HG02763 (cell line): Measurements from ENCODE around the gene TRAPPC10.

Experiments used
- ATAC-seq: cut with Tn5 transposase; IDR thresholded peaks from one replicate; pipeline ENCODE4 v1.9.1; 2021; ENCODE audit warnings: mild to moderate bottlenecking, moderate library complexity; ENCODE audit not compliant: unreplicated experiment

TRAPPC10 gene

DNA sequence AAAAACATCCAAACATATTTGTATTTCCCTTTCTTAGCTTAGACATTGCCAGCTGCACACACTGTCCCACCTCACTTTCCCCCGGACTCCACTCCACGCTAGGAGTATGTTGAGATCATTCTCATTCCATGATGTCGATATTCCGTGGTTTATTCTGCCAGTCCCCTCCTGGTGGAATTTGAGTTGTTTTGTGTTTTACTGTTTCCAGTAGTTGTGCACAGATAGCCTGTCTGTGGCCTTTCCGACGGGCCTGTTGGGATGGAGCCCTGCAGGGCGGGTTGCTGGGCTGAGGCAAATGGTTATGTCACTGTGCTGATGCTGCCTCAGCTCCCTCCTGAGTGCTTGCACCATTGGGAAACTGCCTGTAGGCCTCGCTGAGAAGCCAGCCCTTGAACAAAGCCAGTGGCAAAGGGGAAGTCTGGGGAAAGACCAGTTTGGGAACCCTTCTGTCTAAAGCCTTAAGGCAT is 12.8 kb downstream of the TRAPPC10 start:
- ATAC-seq = no peak

DNA sequence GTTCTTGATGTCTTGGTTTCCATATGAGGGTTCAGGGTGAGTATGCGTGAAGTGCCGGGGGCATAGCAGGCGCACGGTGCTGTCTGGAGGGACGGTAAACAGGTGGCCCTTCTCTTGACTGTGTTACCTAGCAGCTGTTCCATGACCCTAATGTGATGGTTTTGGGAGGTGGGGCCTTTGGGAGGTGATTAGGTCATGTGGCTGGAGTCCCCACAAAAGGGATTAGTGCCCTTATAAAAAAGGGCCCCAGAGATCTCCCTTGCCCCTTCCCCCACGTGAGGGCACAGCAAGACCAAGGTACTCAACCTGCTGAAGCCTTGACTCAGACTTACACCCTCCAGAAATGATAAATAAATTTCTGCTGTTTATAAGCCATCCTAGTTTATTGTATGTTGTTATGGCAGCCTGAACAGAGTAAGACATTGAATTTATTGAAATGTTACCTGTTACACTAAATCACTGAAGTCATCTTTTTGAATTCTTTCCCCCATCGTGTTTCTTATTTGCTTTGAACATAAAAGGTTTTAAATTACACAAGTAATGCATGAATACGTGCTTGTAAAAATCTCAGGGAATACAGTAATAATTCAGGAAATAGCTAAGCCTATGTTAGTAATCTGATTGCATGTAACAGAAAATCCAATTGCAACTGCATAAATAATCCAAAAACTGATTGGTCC is 15.6 kb downstream of the TRAPPC10 start:
- no peak for ATAC-seq

GRCh38 chr21:44028287-44028659 is 16.2 kb downstream of the TRAPPC10 start:
- ATAC-seq = no peak

- ATAC-seq = no peak
Measured at GRCh38 chr21:44029460-44030087, 17.5 kb downstream of the TRAPPC10 start.

DNA sequence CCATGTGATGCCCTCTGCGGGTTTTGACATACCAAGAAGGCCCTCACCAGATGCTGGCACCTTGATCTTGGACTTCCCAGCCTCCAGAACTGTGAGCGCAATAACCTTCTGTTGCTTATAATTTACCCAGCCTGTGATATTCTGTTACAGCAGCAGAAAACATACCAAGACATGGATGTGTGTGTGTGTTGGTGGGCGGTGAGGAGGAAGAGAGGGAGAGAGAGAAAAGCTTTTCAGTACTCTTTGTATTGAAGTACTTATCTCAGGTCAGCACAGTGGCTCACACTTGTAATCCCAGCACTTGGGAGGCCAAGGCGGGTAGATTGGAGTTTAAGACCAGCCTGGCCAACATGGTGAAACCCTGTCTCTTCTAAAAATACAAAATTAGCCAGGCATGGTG is 23.1 kb downstream of the TRAPPC10 start:
- ATAC-seq = no peak

DNA sequence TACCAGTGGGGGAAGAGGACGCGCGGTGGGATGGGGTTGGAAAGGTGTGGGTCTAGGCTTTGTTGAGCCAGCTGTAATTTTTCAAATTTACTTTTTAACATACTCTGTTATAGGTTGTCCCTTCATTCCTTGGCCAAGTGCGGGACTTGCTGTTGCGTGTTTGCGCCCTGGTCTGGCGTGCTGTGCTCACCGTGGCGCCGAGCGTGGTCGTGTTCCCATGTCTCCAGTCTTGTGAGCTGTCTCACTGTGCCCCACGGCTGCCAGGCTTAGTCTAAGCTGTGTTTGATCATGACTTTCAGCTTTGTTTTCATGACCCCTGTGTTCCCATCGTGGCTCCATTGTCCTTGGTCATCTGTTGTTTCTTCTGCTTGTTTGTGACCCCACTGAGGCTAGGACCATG is 26.0 kb downstream of the TRAPPC10 start:
- ATAC-seq = no peak

- no peak for ATAC-seq
Measured at GRCh38 chr21:44039828-44040227, 27.7 kb downstream of the TRAPPC10 start.

- no peak for ATAC-seq
Measured at GRCh38 chr21:44043613-44044012, 31.5 kb downstream of the TRAPPC10 start.

DNA sequence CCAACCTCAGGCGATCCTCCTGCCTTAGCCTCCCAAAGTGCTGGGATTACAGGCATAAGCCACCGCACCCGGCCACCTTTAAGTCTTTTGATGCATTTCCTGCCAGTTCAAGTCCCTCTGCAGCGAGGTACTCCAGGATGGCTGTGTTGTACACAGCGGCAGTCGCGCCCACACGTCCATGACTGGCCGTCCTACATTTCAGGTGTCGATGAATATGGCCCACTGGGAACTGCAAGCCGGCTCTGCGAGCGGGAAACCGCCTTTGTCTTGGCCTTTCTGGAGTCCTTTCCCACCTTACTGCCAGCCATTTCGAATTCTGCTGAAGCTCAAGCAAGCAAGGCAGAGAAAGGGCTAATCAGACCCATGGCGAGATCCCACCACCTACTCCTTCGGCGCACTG is 34.6 kb downstream of the TRAPPC10 start:
- no peak for ATAC-seq

- no peak for ATAC-seq
Measured at GRCh38 chr21:44047996-44048560, 36.0 kb downstream of the TRAPPC10 start.

DNA sequence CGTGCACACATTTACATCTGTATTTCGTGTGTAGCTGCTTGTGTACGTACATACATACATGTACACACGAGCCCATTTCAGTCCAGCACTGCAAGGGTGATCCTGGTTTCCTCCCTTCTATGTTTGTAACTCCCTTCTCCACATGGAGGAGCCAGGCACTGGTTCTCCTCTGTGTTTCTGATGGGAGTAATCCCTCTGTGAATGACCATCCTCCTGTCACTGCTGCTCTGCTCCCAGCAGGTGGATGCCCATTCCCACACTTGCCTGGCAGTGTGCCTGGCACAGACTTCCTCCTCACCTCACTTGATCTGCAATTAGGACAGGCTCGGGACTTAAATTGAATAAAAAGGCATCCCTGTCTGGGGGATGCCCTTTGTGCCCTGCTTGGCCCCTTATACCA is 37.1 kb downstream of the TRAPPC10 start:
- ATAC-seq = no peak

DNA sequence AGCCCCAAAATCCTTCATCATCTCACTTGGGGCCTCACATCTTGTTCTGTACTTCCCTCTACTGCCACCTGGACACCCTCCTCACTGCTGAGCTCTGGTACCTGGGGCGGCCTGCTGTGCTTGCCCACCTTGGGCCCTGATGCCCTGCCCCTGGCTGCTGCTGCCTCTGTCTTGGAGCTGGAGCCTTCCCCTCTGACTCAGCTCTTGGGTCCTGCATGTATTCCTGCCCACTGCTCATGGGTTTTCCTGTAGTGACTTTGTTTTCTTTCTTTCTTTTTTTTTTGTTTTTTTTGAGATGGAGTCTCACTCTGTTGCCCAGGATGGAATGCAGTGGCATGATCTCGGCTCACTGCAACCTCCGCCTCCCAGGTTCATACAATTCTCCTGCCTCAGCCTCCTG is 37.5 kb downstream of the TRAPPC10 start:
- ATAC-seq = no peak

DNA sequence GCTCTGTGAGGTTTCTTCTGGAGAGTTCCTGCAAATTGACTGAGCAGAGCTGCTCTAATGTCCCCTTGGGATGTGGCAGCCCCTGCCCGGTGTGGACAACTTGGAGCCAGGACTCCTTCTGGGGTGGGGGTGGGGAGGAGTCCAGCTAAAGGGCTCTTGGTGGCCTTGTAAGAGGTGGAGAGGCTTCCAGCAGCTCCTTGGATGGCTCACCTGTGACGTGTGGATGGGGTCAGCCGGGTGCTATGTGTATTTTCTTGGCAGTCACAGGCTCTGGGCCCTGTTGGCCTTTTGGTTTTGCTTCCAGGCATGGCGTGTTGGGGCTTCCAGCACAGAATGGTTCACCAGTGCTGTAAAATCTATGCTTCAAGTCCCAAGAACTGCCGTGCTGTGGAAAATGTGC is 38.2 kb downstream of the TRAPPC10 start:
- no peak for ATAC-seq

DNA sequence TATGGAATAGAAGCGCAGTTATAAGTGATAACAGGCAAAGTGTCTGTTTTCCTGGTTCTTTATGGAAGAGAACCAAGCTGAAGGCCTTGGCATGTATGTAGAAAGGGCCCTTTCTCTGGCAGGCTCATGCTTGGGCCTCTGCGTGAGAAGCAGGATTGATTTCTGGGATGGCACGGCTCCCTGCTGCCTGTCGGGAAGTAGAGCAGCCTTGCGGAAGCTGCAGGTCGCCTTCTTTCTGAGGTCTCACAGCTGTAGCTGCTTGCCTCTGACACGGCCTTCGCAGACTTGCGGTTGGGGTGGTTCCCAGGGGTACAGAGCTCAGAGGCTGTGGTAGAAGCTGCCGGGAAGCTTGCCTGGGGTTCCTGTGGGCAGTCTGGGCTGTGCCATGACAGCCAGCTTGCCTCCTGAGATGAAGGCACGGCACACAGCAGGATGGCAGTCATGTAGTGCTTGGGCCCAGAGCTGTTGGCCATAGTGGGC is 39.4 kb downstream of the TRAPPC10 start:
- no peak for ATAC-seq

- no peak for ATAC-seq
Measured at GRCh38 chr21:44052071-44052829, 40.1 kb downstream of the TRAPPC10 start.

DNA sequence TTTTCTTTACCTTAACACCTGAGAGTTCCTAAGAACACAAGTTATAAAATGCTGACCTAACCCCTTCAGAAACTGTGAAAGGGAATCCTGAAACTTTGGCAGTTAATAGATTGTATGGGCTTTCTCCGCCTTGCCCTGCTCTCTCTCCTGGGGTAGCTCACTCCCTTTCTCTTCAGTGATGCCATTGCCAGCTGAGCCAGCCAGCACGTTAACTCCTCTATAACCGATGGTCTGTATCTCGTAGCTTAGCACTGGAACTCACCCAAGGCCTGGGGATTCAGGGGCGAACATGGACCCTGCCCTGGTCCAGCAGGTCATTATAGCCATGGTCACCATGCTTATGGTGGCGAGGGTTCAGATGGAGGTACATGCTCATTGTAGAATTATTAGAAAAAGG is 40.7 kb downstream of the TRAPPC10 start:
- no peak for ATAC-seq

- no peak for ATAC-seq
Measured at GRCh38 chr21:44053567-44053966, 41.5 kb downstream of the TRAPPC10 start.

GRCh38 chr21:44054710-44055109 is 42.6 kb downstream of the TRAPPC10 start:
- ATAC-seq = no peak

- no peak for ATAC-seq
Measured at GRCh38 chr21:44057055-44057454, 44.9 kb downstream of the TRAPPC10 start.

GRCh38 chr21:44057960-44058651 is 46.0 kb downstream of the TRAPPC10 start:
- no peak for ATAC-seq

GRCh38 chr21:44058652-44058964 is 46.5 kb downstream of the TRAPPC10 start:
- ATAC-seq = no peak
